Amniotic stem cell (primary cell): ENCODE results near the gene BSN.

Experiments
- DNase-seq: peaks from one replicate; lab custom pipeline; 2025; lab: John Stamatoyannopoulos, UW

The BSN gene

DNA sequence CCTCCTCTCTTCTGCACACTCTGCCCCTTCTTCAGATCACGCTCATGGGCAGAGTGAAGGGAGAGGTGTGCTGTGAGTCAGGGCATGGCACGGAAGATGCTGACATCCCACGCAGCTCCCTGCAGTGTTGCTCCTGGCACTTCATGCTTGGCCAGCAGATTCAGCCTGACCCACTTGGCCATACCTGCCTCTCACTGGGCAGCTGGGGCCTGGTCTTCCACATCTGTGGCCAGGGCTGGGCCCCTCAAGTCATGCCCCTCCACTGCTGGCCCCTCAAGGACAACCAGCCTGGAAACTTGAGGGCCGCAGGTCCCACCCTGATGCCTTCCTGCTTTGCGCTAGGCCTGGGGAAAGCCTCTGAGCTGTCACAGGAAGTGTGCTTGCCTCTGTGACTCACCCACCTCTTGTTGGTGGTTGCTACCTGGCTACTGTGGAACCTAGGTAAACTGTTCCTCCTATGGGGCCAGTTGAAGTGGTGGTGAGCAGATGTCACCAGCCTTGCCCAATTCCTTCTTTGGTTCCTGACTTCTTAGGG, 48.7 kb downstream of the BSN start:
- DNase-seq = no peak

DNA sequence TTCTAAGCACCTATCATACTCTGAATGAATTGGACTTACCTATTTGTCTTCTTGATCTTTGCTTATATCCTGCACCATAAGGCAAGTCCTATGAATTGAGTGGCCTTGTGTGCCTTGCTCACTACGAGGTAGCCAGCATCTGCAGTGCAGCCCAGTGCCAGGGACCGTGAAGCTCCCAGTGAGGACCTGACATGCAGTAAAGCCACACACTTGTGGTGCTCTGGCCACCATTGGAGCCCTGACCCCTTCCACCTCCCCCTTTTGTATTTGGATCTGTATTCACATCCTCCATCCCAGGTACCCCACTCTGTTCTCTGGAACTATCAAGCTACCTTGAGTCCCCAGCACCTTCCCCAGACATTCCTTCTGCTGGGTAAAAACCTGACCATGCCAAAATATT, 52.1 kb downstream of the BSN start:
- no peak for DNase-seq

DNA sequence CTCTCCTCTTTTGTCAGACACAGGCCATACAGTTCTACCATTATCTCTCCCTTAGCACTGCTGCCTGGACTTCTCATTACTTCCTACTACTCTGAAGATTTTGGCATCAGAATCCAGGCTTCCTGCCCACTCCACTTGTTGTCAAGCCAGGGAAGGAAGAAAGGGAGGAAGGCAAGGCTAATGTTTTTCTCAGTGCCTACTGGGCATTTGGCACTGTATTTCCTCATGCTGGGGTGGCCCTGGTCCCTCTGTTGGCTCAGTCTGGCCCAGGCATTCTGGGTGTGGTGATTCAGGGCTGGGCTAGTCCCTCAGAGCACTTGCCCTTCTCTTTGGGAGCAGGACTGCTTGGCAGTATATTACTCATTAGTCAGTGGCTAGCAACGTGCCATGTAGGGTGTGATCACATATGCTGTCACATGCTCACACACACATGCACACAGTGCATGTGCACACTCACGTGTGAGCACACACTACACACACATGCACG, 52.9 kb downstream of the BSN start:
- DNase-seq = no peak

DNA sequence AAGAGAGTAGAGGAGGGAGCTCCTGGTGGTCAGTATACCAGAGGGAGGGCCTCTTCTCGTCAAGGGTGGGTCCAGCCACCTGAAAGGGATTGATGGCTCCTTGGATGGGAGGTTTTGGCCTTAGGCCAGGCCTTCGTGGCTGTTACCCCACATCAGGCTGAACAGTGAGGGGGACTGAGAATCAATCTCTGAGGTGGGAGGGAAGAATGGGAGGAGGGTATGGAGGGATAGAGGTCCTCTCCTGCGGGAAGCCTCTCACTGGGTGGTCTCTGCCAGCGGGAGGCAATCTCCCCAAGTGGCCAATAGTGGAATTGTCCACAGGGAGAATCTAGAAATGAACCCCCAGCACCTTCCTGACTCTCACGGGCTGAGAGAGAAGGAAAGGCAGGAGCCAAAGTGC, 53.5 kb downstream of the BSN start:
- no peak for DNase-seq

DNA sequence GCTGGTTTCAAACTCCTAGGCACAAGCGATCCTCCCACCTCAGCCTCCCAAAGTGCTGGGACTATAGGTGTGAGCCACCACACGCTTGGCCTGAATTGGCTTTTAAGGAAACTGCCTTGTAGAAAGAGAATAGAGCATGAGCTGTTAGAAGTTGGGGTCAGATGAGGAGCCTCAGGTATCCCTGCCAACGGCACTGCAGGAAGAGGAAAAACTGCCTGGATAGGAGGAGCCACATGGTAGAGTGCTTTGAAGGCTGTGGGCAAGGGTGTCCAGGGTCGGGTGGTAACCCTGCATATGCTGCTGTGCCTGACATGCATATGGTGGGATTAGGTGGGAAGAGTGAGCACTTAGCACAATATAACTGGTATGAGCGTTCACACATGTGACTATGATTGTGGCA, 55.0 kb downstream of the BSN start:
- DNase-seq = no peak

DNA sequence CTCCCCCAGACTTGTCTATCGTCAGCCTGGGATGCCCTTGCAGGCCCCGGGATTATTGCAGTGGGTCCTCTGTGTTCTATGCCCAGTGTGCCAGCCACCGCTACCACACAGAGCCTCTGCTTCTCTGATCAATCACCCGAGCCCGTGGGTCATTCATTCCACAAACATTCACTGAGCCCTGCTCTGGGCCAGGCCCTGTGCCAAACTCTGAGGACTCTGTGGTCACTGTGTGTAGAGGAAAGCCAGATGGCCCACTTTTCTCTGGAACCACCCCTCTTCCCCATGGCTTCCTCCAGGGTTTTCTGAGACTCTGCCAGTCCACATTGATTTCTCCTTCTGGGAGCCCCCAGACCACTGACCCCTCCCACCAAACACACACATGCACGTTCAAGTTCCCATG, 55.5 kb downstream of the BSN start:
- no peak for DNase-seq

DNA sequence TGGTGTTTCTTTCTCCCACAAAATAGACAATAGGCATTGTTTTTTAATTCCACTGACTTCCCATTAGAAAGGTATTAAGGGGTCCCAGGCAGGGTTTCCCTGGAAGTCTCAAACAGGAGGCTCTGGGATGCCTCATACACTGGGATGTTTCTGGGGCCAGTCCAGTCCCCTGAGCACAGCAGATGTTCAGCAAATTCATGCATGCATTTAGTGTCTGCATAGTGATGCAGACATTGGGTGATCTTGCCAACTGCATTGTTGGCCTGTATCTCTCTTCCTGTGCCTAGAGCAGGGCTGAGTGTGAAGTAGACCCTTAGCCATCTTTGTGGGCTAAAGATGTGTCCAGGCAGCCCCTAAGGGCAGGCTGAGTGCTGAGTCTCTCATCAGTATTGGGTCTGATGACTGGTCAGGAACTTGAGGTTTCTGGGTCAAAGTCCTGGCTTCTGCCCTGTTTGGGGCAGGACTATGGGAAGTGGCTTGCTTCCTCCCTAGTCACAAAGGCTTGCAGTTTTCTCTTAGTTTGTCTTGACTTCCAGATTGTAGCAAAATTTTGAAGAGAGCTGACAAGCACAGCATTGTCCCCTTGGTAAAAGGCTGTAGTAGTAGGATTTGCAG, 56.5 kb downstream of the BSN start:
- no peak for DNase-seq

DNA sequence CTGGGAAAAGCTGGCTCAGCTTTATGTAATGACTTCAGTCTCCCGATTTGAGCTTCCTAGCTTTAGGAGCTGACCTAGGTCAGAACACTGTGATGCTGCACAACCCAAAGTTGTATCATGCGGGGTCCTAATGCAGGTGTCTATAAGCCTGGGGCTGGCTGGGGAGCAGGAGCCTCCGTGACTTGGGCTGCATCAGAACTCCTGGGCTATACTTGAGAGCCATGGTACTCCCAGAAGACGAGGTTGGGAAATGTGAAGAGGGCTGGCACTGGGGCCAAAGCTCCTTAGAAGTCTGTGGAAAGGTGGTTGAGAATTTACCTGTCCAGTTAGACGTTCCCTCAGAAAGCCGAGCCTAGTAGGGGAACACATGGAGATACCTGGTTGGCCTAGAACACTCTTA, 57.0 kb downstream of the BSN start:
- DNase-seq = no peak

DNA sequence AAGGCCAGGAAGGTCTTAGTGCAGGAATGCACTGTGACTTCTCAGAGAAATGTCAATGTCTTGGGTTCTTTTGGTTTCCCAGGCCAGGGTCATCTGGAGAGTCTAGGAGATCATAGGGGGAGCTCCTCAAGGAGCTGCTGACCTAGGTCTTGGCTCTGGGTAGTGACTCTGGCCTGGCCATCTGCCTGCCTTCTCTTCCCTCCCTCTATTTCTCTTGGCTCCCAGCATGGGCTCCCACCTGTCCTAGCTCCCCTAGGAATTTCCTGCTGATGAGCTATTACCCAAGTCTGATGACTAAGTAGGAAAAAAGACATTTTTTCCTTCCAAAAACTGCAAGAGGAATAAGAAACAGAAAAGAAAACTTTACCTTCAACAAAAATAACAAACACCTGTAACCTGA, 57.4 kb downstream of the BSN start:
- no peak for DNase-seq

DNA sequence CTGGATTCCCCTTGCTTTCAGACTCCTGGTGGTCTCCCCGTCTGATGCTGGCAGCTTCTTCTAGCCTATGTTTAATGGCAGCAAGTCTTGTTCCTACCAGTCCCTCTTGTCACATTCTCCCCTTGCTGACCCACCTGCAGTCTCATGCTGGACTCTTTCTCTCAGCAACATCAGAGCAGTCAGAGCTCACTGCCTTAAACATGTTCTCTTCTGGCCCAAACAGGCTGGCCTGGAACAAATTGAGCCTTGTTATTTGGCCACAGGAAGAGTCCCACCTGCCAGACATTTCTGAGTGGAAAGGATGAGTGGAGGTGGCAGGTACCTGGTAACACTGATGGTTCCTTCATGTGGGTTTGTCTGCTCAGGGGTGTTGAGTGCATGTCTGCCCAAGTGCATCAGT, 60.7 kb downstream of the BSN start:
- DNase-seq = no peak

DNA sequence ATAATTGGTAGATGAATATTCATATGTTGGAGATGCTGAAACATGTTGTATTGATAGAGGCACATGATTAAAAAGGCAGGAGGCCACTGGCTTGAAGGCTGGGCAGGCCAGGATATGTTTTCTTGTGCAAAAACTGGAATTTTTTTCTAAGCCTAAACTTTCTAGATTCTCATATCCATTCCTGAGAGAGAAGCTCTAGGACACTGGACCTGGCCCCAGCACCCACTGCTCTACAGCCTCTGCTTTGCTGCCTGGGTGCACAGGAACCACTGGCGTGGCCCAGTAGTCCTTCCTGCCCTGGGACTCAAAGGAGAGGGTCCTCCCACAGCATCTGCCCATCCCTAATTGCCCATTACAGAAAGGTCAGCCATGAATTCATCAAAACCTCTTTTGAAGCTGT, 61.8 kb downstream of the BSN start:
- no peak for DNase-seq

DNA sequence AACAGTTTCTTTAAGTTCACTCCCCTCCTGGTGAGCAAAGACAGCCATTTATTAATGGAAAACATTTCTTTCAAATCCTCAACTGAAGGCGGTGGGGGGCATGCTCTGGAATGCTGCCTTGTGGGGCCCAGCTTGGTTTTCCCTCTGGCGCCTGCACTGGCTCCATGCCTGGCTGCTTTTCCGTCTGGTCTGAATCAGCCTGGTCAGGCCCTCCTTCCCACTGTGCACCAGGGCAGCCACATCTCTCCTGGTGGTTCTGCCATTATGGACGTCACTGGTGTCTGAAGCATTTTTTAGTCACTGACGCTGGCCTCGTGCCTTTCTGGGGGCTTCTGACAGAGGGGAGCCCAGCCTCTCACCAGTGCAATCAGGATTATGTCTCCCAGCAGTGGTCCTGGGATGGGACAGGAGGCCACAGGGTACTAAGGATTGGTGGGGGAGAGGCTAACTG, 62.2 kb downstream of the BSN start:
- no peak for DNase-seq

DNA sequence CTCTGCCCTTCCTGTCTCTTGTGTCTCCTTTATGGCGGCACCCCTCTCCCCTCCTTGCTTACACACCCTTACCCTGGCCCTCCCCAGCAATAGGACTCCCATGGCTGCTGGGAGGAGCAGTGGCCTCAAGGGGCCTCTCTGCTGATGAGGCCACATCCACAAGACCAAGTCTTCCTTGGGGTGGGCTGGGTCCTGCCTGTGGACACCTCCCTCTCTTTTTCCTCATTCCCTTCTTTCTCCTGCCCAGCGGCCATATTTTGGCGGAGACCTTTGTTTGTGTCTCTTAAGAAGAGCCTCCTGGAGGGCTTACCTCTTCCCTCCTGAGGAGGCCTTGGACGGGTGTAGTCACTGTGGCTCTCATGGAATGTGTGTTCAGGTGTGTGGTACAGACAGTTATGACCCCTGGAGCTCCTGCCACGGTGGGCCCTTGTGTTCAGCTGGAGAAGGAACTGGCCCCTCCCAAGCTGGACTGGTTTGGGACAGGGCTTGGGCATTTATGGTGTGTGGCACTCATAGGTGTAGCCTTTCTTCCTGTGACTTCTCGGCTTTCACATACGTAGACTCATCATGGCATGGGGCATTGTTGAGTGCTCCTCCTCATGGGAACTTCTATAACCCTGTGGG, 63.2 kb downstream of the BSN start:
- DNase-seq = no peak

DNA sequence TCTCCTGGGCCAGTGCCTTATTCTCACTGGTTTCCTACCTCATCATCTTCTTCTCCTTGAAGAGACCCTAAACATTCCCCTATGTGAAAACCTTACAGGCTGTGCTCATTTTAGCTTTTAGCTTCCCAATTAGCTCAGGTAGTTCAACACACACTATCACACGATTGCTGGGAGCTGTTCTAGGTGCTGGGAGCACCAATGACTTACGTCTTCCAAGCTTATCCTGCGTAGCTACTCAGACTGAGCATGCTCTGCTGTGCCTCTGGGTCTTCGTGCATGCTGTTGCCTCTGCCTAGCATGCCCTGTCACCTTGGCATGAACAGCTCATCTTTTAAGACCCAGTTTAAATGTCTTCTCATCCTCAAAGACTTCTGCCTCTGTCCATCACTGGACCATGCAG, 64.1 kb downstream of the BSN start:
- DNase-seq = no peak

DNA sequence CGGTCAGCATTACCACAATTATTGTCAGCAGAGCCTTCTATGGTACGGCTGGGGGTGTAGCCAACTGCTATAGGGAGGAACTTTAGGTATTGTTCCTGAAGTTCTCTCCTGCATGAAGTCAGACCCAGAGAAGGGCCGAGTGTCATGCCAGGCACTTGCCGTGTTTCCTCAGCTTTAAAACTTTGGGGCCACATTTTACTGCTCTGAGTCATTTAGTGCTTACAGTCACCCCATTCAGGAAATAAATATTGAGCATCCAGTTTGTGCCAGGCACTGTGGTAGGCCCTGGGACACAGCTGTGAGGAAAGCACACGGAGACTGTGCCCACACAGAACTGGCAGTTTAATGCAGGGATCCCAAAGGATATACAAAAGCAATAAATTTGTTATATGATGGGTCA, 65.4 kb downstream of the BSN start:
- no peak for DNase-seq

DNA sequence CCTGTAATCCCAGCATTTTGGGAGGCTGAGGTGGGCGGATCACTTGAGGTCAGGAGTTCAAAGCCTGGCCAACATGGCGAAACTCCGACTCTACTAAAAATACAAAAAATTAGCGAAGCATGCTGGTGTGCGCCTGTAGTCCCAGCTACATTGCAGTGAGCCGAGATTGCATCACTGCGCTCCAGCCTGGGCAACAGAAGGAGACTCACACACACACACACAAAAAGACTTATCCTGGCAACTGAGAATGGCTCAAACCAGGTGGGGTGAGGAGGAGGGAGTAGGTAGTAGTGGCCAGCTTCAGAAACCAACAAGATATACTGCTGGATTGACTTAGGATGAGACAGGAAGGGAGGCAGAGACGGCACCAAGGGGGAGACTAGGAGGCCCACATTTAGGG, 66.5 kb downstream of the BSN start:
- DNase-seq = no peak

DNA sequence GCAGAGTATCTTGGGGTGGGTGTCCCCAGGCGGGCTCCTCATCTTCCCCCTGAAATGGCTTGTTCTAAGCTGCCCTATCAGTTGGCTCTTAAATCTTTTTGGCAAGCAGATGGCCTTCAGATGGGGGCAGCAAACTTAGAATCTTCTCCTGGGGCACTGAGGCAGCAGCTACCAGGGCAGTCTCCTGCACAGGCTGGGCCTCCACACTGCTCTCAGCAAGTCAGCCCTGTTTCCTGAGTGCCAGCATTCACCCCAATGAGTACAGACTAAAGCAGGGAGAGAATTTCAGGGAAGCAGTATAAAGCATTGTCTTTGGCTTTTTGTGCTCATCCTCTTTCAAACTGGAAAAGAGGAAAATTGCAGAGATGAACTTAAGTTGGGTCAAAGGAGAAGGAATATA, 68.8 kb downstream of the BSN start:
- no peak for DNase-seq

DNA sequence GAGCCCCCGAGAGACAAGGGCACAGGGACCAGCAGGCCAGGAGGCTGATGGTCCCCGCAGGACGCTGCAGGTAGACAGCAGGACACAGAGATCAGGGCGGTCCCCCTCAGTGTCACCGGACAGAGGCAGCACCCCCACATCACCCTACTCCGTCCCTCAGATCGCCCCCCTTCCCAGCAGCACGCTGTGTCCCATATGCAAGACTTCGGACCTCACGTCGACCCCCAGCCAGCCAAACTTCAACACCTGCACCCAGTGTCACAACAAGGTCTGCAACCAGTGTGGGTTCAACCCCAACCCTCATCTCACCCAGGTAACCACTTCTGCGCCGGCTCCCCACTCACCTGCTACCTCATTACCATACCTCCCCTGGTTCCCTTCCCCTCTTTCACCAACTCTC, 70.8 kb downstream of the BSN start:
- no peak for DNase-seq

DNA sequence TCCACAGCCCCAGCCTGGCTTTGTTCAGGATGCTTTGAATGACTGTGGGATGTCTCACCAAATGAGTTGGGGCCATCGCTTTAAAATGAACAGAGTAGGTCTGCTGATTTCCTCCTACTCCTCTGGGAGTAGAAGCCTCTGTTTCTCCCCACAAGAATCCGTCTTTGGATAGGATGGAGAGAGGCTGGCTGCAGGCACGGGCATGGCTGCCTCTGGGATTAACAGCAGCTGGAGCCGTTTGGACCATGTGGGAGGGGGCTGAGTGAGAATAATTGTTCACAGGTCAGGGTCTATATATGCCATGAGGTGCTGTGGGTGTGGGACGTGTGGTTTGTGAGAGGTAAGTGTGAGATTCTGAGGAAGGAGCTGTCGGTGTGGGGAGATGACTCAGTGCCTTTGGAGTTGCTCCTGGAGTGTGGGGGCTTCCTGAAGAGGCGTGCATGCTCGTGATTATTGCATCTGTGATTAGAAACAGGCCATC, 71.9 kb downstream of the BSN start:
- no peak for DNase-seq

DNA sequence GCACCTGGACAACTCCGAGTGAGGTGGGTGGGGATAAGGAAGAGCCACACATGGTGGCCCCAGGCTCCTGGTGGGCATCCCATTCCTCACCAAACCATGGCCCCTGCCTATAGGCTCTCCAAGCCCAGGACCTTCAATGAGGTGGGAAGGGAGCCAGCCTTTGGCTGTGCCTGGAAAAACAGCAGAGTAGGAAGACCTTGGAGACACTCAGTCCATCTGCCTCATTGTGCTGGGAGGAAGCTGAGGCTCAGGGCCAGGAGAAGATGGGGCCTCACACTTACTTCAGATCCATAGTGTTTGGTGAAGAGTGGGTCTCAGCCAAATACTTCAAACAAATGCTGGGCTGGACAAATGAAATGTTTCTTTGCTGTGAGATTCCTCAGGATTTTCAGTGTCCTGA, 72.5 kb downstream of the BSN start:
- DNase-seq = no peak

DNA sequence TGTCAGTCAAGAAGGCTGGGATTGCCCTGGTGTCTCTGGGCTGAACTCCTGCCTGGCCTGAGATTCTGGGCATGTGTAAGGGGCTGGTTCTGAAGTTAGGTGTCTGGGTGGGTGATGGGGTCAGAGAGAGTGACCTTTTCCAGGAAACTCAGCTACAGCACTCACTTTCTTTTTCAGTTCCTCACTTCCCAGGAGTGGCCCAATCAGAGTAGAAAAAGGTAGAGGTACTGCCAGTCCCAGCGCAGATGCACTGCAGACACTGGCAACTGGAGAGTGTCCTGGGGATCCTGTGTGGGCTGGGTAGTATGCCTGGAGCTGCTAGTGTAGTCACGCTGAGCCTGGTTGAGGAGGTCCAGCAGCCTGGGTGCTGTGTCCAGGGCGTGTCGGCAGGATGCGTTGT, 73.4 kb downstream of the BSN start:
- DNase-seq = no peak

DNA sequence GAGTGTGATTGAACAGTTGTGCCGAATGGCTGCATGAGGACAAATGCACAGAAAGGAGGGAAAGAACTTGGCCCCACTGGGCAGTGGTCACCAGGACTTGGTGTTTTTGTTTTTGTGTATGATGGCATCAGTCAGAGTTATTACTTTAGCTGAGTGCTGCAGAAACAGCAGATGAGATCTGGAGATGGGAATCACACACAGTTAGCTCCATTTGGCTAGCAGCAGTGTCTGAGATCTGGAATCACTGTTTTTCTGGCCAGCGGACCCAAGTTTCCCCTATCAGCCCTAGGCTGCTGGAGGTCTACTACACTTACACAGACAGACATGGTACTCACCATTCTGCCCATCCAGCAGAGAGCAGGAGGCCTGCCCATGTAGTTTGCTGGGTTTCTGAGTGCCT, 74.0 kb downstream of the BSN start:
- no peak for DNase-seq

DNA sequence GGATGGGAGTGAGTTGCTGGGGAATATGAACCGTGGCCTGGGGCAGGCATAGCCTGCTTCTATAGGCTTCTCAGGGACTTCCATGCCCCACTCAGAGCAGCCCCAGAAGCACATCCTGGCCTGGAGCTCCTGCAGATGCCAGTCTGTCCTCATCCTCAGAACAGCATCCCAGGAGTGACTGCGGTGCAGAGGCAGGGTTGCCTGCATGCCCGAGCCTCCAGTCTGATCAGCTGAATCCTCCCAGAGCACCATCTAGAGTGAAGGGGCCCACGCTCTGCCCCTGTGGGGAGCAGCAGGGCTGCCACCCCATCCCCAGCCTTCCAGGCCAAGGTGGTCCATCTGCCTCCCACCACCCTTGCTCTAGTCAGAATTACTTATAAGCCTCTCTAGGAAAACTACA, 75.2 kb downstream of the BSN start:
- no peak for DNase-seq

DNA sequence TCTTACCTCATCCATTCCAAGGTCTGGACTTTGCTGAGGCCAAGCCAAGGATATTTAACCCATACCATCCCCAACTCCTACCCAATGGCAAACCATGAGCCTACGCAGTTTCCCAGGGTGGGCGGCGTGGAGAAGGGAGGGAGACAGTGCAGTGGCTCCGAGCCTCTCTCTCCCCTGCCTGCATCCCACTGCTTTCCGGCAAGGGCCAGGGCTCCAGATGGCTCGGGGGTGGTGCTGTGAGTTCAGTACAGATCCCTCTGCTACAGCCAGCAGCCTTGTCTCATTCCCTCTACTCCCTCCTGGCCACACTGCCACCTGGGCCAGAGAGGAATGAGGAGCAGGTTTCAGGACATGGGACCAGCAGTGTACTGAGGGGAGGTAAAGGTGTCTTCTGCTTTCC, 75.6 kb downstream of the BSN start:
- no peak for DNase-seq
